HG03432 (cell line): ENCODE results near the gene A1BG.
A peak's percentile ranks its signal among the peaks of the same experiment; 100 is the strongest.
"Not testable (repeated sequence)": the region's sequence is repeated elsewhere in the genome, so short reads cannot be mapped to it uniquely, and the experiment has no call there.

ENCODE experiments used
- ATAC-seq: cut with Tn5 transposase; IDR thresholded peaks from one replicate; pipeline ENCODE4 v1.9.1; 2021; ENCODE audit warnings: mild to moderate bottlenecking, moderate library complexity; ENCODE audit not compliant: unreplicated experiment

The A1BG gene

DNA sequence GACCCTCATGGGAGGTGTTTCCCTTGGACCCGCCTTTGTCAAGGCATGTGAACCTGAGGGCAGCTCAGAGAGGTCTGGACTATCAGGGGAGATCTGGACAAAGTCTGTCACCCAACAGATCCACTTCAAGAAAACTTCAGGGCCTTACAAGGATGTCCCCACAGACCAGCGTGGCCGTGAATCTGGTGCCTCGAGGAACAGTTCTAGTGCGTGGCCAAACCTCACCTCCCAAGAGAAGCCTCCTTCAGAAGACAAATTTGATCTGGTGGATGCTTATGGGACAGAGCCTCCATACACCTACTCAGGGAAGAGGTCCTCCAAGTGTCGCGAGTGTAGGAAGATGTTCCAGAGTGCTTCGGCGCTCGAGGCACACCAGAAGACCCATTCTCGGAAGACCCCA is 15.0 kb downstream of the A1BG start:
- no peak for ATAC-seq

- no peak for ATAC-seq
These were observed 16.5 kb downstream of the A1BG start for GRCh38 chr19:58336820-58337219.

- no peak for ATAC-seq
These were observed 17.1 kb downstream of the A1BG start for GRCh38 chr19:58336216-58336615.

DNA sequence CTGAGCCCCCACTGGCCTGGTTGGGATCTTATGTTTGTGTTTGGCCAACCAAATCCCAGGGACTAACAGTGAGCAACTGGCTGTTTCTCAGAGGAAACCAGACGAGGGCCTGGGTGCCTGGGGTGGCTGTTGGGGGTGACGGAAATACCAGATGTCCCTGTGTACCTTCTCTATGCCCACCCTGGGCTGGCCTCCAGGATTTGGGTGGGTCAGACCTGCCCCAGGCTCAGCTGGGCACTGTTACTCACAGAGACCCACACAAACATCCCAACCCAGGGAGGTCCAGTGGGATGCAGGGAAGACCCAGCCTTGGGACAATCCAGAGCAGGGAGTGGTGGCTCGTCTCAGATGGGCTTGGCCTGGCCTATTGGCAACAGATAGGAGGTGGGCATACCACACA is 17.7 kb downstream of the A1BG start:
- no peak for ATAC-seq

DNA sequence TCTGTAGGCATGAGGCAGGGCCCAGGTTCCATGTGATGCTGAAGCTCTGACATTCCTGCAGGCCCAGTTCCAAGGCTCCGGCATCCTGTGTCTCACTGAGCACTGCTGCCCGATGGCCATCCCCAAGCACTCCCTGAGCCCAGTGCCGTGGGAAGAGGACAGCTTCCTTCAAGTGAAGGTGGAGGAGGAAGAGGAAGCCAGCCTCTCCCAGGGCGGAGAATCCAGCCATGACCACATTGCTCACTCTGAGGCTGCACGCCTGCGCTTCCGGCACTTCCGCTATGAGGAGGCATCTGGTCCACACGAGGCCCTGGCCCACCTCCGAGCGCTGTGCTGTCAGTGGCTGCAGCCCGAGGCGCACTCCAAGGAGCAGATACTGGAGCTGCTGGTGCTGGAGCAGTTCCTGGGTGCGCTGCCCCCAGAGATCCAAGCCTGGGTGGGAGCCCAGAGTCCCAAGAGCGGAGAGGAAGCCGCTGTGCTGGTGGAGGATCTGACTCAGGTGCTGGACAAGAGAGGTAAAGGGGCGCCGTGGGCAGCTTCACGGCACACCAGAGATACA is 18.5 kb downstream of the A1BG start:
- no peak for ATAC-seq

- no peak for ATAC-seq
These were observed 20.6 kb downstream of the A1BG start for GRCh38 chr19:58332697-58333096.

GRCh38 chr19:58330458-58330857 is 22.8 kb downstream of the A1BG start:
- no peak for ATAC-seq

DNA sequence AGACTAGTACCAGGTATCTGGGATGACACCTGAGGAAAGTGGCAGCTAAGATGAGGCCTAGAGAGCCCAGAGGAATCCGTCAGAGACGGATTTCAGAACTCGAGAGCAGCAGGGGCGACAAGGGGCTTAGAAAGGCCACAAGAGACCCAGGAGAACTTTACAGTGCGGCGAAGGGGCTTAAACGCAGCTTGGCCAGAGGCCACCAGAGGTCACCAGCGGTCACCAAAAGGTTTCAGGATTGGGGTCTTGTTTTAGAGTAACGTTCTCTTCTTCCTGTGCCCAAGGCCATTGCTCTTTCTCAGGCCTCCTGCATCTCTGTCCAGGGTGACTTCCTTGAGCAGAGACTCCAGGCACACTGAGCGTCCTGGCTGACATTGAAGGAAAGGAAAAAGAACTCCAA is 24.3 kb downstream of the A1BG start:
- ATAC-seq = no peak

GRCh38 chr19:58326914-58327726 is 26.2 kb downstream of the A1BG start, which contains the start of gene ZSCAN22:
ZSCAN22 (plus strand) TSS chr19:58326994; CDS start chr19:58334803, 7,809 bp downstream.
- peak; percentile 85 for ATAC-seq

DNA sequence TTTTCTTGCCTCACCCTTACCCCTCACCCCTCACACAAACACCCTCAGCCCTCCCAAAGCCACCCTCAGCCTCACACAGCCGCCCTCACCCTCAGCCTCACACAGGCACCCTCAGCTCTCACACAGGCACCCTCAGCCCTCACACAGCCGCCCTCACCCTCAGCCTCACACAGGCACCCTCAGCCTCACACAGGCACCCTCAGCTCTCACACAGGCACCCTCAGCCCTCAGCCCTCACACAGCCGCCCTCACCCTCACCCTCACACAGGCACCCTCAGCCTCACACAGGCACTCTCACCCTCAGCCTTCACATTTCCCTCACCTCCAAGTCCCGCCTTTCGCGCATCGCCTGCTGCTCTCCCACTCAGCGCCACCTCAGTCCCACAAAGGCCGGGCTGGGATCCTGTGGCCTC is 26.8 kb downstream of the A1BG start:
- ATAC-seq = no peak

DNA sequence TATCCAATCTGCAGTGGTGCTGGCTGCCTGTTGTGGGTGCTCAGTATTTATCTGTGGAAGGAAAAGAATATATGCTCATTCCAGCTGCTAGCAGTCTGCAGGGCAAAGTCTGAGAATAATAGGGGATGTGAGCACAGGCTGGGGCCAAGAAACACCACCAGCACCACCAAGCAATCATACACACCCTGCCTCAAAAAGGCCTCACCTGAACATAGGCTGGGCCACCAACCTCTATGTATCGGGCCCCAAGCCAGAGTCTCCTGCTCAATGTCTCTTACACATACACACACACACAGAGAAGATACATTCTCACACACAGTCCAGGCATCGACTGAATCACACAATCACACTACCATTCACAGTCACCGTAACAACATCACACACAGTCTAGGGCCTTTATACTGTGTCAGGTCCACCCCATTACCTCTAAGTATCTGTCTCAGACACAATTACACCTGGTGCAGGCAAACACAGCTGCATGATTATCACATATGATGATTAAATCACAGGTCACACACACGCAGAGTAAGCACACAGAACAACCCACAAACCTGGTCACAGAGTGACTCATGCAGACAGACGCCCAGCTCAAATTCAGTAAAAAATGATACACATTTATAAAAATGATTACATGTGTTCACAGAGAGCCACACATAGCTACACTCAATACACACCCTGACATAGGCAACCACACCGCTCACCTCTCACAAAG is 27.8 kb downstream of the A1BG start:
- ATAC-seq = no peak

GRCh38 chr19:58319241-58319640 is 34.1 kb downstream of the A1BG start:
- ATAC-seq = no peak

- ATAC-seq = no peak
These were observed 35.0 kb downstream of the A1BG start for GRCh38 chr19:58318297-58318696.

DNA sequence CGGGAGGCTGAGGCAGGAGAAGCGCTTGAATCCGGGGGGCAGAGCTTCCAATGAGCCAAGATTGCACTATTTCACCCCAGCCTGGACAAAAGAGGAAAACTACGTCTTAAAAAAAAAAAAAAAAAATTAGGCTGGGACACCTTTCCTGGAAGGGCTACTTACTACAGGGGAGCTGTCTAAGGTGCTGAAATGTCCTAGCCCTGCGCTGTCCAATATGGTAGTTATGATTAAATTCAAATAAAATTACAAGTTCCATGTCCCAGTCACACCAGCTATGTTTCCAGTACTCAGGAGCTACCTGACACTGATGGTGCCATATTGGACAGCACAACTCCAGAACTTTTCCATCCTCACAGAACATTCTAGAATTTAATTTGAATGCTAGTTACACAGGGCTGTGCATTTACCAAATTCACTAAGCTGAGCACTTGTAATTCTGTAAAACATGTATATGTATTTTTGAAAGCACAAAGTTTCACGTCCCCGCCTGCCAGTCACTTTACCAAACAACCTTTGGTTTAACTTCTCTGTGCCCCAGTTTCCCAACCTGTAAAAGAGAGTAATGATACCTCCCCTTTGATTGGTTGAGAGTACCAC is 35.7 kb downstream of the A1BG start:
- ATAC-seq = no peak

DNA sequence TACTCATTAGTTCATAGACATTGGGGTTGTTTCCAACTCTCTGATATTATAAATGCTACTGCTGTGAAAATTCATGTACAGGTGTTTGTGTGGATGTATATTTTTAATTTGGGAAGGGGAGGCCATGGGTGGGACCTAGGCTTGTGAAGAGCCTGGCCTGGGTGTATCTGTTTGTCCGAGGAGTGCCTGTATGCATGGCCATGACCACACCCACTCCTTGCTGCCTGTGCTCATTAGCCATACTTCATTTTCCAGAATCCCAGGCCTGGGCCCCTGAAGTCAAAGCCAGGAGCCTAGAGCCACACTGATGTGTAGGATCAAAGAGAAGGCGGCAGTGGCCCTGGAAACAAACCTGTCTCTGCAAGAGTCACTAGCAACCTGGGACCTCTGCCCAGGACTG is 37.7 kb downstream of the A1BG start:
- ATAC-seq = no peak

DNA sequence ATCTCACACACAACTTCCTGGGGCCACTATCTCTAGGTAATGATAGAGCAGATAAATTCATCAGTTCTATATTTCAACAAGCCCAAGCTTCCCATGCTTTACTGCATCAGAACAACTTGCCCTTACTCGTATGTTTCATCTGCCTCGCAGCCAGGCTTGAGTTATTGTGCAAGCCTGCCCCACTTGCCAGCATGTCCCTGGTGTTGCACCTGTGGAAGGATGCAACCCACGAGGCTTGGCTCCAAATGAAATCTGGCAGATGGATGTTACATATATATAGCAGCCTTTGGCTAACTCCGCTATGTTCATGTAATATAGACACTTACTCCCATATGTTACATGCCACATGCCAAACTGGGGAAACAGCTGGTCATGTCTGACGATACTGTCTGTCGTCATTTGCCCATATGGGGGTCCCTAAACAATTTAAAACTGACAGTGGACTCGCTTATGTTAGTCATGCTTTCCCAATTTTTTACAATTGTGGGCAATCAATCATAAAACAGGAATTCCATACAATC is 41.9 kb downstream of the A1BG start:
- ATAC-seq = no peak

DNA sequence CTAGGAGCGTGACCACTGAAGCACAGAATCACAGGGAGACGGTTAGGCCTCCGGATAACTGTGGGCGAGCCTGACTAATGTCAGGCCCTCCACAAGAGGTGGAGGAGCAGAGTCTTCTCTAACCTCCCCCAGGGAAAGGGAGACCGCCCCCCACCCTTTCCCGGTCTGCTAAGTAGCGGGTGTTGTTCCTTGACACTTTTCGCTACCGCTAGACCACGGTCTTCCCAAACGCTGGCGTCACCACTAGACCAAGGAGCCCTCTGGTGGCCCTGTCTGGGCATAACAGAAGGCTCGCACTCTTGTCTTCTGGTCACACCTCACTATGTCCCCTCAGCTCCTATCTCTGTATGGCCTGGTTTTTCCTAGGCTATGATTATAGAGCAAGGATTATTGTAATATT is 42.6 kb downstream of the A1BG start:
- not testable (repeated sequence) for ATAC-seq

GRCh38 chr19:58307736-58308135 is 45.6 kb downstream of the A1BG start:
- no peak for ATAC-seq

GRCh38 chr19:58305932-58306323 is 47.4 kb downstream of the A1BG start:
- no peak for ATAC-seq

DNA sequence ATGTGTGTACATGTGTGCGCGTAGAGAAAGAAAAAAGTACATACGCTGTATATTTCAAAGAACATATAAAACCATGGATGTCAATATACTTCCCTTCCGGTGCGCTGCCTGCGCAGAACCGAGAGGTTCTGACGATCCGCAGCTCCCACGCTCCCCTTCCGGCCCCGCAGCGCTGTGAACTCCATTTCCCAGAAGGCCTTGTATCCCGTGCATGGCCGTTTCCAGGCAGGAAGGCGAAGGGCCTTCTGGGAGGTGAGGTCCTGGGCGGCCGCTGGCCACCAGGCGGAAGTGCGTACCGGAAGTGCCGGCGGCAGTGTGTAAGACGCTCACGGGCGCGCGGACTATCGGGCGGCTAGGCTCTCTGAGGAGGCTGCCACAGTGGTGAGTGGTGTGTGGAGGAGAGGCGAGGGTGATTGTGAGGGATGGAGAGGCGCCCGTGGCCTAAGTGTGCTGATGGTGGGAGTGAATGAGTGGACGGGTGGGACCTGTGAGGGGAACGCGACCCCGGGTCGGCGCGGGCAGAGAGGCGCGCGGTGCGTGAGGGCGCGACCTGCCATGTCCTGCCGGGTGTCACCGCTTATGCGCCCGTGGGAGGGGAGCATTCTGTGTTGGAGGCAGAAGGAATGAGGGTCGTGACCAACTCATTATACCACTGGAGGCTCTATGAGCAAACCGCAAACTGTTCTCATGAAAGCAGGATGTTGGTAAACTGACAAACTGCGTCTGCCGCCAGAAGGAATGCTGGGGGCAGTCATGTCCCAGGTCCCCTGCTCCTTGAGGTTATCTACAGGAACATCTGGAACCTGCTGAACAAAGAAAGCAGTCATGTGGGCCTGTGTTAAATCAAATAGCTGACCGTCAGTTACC is 48.0 kb downstream of the A1BG start, which contains the start of gene ERVK3-1:
TSS of gene ERVK3-1 (plus strand) at position 313 of the 867 bp plus-strand sequence. CDS start 6,792 bp downstream, outside the sequence.
- peak; percentile 97 for ATAC-seq
